ENCODE measurements around the gene LRP1B.

DNA sequence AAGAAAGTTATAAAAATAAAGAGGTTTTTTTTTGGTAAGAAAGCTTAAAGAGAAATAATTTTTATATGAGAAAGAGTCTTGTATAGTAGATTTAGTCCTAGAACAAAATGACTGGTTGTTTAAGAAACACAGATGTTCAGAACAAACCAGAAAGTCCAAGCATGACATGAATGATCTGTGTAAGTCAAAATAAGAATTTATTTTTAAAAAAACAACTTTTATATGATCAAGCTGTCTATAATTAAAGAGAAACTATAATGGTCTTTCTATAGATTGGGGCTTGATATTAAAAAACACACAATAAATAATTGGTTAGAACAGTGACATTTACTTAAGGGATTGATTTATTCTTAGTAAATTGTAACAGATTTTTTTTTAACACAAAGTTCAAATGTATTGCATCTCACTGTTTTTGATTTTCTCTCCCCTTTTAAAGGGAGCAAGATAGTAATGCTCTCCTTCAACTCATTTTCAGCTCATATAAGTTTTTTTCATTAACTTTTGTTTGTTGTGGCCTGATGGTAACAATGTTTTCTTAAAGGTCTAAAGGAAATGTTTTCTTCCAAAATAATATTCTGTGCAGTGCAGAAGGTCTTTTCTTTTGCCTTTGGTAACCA, 1256.8 kb downstream of the LRP1B start:
- TF ChIP-seq CTCF (conservative IDR thresholded peaks at IDR 0.05 in 1 of 2, IDR thresholded peaks at IDR 0.05 in 1 of 2; ENCODE audit: extremely low read depth in 1 of 2, insufficient read depth in 1 of 2, low read depth in 1 of 2, low read length in 2 of 2) (no peak), EZH2 (IDR thresholded peaks at IDR 0.05; ENCODE audit: borderline replicate concordance, low read length) (no peak)
